Left ventricle myocardium inferior (tissue), 1 donor: ENCODE measurements around the gene CARD19. TPM values are rescaled to one million over a fixed set of nuclear protein-coding genes. Genes with fewer than 3 reads are reported as not detected.
A peak's percentile ranks its signal among the peaks of the same experiment; 100 is the strongest.

Source experiments
- DNase-seq: peaks from one replicate; pipeline ENCODE4 v3.0.0-alpha.2; 2020
- H3K27ac ChIP-seq: fragments of 200-600 bp; replicated peaks from 2 replicates; pipeline ENCODE4 v1.8.0; 2021
- H3K27me3 ChIP-seq: fragments of 200-600 bp; 2 replicates; pipeline ENCODE4 v1.8.0; 2021; ENCODE audit warnings: low read depth
- H3K36me3 ChIP-seq: fragments of 200-600 bp; 2 replicates; pipeline ENCODE4 v1.8.0; 2021
- H3K4me1 ChIP-seq: fragments of 200-600 bp; 2 replicates; pipeline ENCODE4 v1.8.0; 2021
- H3K4me3 ChIP-seq: fragments of 200-600 bp; 2 replicates; pipeline ENCODE4 v1.8.0; 2021; ENCODE audit warnings: mild to moderate bottlenecking, moderate library complexity
- H3K9me3 ChIP-seq: fragments of 200-600 bp; replicated peaks from 2 replicates; pipeline ENCODE4 v1.8.0; 2021
- intact Hi-C: fragments of 100-400 bp; cut with micrococcal nuclease; formaldehyde crosslinking; loops from one replicate; pipeline ENCODE4 v1.11.0; 2022
- total RNA-seq: library from RNA; stranded (reverse); fragmentation: NEBNext Ultra II Directional; extraction: Animal tissue kit (Norgen Biotek cat#: 25700); gene quantifications from one replicate; pipeline ENCODE4 v1.2.1, GENCODE V29; 2021
- TF ChIP-seq, protein P1 (sequence below): fragments of 200-600 bp; IDR thresholded peaks from 2 replicates; pipeline ENCODE4 v1.8.0; 2021; ENCODE audit warnings: antibody characterized with exemption, mild to moderate bottlenecking, borderline replicate concordance
- donor health status: DM: no; HTN: yes; CAD: no; lungs with severe emphysema.

The CARD19 gene
- total RNA-seq, 1 donor from 2014 or later, result 35.8 TPM

DNA sequence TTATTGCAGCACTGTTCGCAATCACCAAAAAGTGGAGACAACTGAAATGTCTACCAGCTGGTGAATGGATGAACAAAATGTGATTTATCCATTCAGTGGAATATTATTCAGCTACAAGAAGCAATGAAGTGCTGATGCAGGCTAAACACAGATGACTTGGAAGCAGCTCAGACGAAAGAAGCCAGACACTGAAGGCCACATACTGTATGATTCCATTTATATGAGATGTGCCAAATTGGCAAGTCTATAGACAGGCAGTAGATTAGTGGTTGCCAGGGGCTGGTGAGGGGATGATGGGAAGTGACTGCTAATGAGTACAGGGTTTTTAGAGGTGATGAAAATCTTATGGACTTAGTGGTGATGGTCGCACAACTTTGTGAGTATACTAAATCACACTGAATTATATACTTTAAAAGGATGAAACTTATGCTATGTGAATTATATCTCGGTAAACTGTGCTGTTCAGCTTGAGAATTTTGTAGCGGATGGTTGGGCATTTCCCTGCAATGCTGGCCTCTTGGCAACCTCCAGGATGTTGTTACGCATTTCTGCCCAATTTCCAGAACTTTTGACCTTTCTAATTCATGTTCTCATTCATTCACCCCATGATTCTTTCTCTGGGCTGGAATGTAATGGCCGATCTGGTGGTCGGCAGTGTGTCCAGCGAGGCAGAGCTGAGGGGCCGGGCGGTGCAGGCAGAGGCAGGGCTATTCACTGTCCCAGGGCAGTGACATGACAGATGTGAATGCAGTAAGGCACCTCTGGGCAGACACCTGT lies 66.0 kb downstream of the CARD19 start:
- H3K4me3 ChIP-seq, result no peak overlapping the region
- no peaks in the 10 kb centered on the region for H3K36me3 ChIP-seq
- no peak for DNase-seq
- intact Hi-C loops, result no loop called here
- H3K4me1 ChIP-seq, result peaks cover 31% of the 10 kb centered on the region
- TF ChIP-seq, protein P1, sequence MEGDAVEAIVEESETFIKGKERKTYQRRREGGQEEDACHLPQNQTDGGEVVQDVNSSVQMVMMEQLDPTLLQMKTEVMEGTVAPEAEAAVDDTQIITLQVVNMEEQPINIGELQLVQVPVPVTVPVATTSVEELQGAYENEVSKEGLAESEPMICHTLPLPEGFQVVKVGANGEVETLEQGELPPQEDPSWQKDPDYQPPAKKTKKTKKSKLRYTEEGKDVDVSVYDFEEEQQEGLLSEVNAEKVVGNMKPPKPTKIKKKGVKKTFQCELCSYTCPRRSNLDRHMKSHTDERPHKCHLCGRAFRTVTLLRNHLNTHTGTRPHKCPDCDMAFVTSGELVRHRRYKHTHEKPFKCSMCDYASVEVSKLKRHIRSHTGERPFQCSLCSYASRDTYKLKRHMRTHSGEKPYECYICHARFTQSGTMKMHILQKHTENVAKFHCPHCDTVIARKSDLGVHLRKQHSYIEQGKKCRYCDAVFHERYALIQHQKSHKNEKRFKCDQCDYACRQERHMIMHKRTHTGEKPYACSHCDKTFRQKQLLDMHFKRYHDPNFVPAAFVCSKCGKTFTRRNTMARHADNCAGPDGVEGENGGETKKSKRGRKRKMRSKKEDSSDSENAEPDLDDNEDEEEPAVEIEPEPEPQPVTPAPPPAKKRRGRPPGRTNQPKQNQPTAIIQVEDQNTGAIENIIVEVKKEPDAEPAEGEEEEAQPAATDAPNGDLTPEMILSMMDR, result no peak
- peak overlapping the region; percentile 18 for H3K27ac ChIP-seq
- no peaks in the 10 kb centered on the region for H3K9me3 ChIP-seq
- no peaks in the 10 kb centered on the region for H3K27me3 ChIP-seq

Other genes starting within 250 kb of the CARD19 start
- gene ZNF484, start 218.2 kb upstream of the CARD19 start, total RNA-seq, result 4.9 TPM
- 1.8 TPM for gene FGD3, start 148.7 kb upstream of the CARD19 start, total RNA-seq
- gene SUSD3, start 37.5 kb upstream of the CARD19 start, total RNA-seq, result 0.60 TPM
- 53.7 TPM for gene NINJ1, start 38.0 kb downstream of the CARD19 start, total RNA-seq
- gene WNK2, start 87.9 kb downstream of the CARD19 start, total RNA-seq, result 218 TPM